Measurements from ENCODE around the gene NECAB2. TPM values are rescaled to one million over a fixed set of nuclear protein-coding genes. Genes with fewer than 3 reads are reported as not detected.

Gene NECAB2
- total and polyA plus RNA-seq, 2 of the 8 experiments (the other 6 are each of a cell fraction or from before 2014, with no cell fraction given): 3.6 to 4.2 TPM

DNA sequence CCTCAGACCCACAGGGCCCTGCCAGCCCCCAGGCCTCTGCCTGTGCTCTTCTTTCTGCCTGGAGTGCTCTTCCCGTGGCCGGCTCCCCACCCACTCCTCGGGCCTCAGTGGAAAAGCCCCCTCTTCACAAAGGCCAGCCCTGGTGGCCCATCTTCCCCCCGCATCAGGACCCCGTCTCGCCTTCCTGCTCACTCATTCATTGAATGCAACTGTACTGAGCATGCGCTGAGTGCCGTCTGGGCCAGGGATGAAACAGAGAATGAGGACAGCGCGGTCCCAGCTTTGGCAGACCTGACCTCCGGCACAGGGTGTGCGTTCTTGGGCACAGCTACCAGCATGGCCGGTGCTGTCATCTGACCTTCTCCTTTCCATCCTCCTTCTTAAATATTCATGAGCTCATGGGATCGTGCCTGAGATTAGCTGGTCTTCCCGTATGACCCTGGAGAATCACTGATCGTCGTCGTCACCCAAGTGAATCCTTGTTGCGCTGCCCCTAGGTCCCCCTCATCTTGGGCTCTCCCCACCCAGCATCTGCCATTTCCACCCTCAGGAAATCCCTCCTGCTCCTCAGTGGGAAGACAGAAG is 31.4 kb upstream of the NECAB2 start:
- CTCF ChIA-PET (ENCODE audit: partially characterized antibody): interaction anchor here (0.6 to 5.0 kb wide), 6 partner anchors 10 to 802 kb away, joined by 3 to 35 read pairs (median 4); partner anchors contain the start of gene OSGIN1
- no peak for FAIRE-seq
- H2AK5ac ChIP-seq (ENCODE audit: low read depth, low read length): no peak overlapping the region

More for the DNA sequence above, 31.4 kb upstream of the NECAB2 start:
- Histone ChIP-seq H4K91ac (replicated peaks; ENCODE audit: insufficient read length, low read length) (no peak overlapping the region), H4K20me1 (replicated peaks in 1 of 2; ENCODE audit: control insufficient read depth in 1 of 2, insufficient read depth in 2 of 2, low read length in 2 of 2) (peaks cover 0 to 6% of the 10 kb centered on the region in 2 experiments), H3K4me3 (ENCODE audit: extremely low read depth in 1 of 4, insufficient read depth in 2 of 4, low read depth in 3 of 4, low read length in 4 of 4) (no peak overlapping the region), H2BK20ac (ENCODE audit: low read length) (no peak overlapping the region), H3K14ac (ENCODE audit: insufficient read length) (no peak overlapping the region), H3K79me1 (ENCODE audit: low read depth, low read length) (no peaks in the 10 kb centered on the region), H3K4me1 (replicated peaks in 1 of 4; ENCODE audit: control insufficient read depth in 3 of 4, insufficient read depth in 4 of 4, low read length in 3 of 4) (peaks cover 0 to 5% (median 3%) of the 10 kb centered on the region in 4 experiments; a peak in 3 of 7 replicates), H3K56ac (replicated peaks; ENCODE audit: insufficient read length, low read depth, low read length) (no peak overlapping the region), H3K18ac (ENCODE audit: extremely low read depth, low read length) (no peak overlapping the region), H3K79me2 (ENCODE audit: control insufficient read depth in 1 of 2, insufficient read depth in 2 of 2, low read length in 2 of 2) (no peaks in the 10 kb centered on the region), H3K4me2 (ENCODE audit: insufficient read depth in 1 of 2, low read depth in 2 of 2, low read length in 2 of 2) (no peak overlapping the region), H3K9ac (replicated peaks in 1 of 4; ENCODE audit: extremely low read depth in 1 of 4, low read depth in 3 of 4, low read length in 3 of 4) (no peak overlapping the region), H2BK120ac (replicated peaks; ENCODE audit: low read depth, low read length) (no peak overlapping the region), H3K27me3 (replicated peaks in 1 of 4; ENCODE audit: control insufficient read depth in 3 of 4, extremely low read depth in 1 of 4, insufficient read depth in 3 of 4, low read length in 3 of 4) (no peaks in the 10 kb centered on the region; a peak in 1 of 7 replicates), H3K23ac (ENCODE audit: insufficient read length) (no peak overlapping the region), H2BK5ac (ENCODE audit: low read depth, low read length) (no peak overlapping the region), H3K36me3 (ENCODE audit: control insufficient read depth in 2 of 4, insufficient read depth in 4 of 4, low read length in 3 of 4) (no peaks in the 10 kb centered on the region), H2BK12ac (ENCODE audit: low read depth, low read length) (no peak overlapping the region), H3K4ac (replicated peaks; ENCODE audit: insufficient read length, low read depth, low read length) (no peak overlapping the region), H3K27ac (ENCODE audit: low read depth, low read length) (no peak overlapping the region), H2AFZ (ENCODE audit: low read length) (no peak overlapping the region), H3K23me2 (ENCODE audit: low read depth, low read length) (no peaks in the 10 kb centered on the region), H2BK15ac (ENCODE audit: low read length) (no peak overlapping the region), H3K9me3 (ENCODE audit: insufficient read depth in 2 of 2, low read depth in 1 of 2, low read length in 1 of 2) (no peaks in the 10 kb centered on the region), H4K8ac (ENCODE audit: extremely low read depth, insufficient read depth, low read length) (no peak overlapping the region), H4K5ac (ENCODE audit: insufficient read length, low read depth, low read length) (no peak overlapping the region)
- DNase-seq (ENCODE audit: low read depth in 1 of 2, low spot score in 2 of 2): no peak
- TF ChIP-seq TCF12 (IDR thresholded peaks at IDR 0.05; ENCODE audit: low read depth, low read length) (no peak), SIRT6 (IDR thresholded peaks at IDR 0.05; ENCODE audit: low read length) (no peak), JUND (IDR thresholded peaks at IDR 0.05; ENCODE audit: low read length) (no peak), TEAD4 (IDR thresholded peaks at IDR 0.05; ENCODE audit: low read depth, low read length) (no peak), EP300 (IDR thresholded peaks at IDR 0.05; ENCODE audit: borderline replicate concordance in 1 of 2, low read depth in 2 of 2, low read length in 2 of 2) (no peak), SP1 (IDR thresholded peaks at IDR 0.05; ENCODE audit: low read depth, low read length) (no peak)
- TF ChIP-seq, protein P1, sequence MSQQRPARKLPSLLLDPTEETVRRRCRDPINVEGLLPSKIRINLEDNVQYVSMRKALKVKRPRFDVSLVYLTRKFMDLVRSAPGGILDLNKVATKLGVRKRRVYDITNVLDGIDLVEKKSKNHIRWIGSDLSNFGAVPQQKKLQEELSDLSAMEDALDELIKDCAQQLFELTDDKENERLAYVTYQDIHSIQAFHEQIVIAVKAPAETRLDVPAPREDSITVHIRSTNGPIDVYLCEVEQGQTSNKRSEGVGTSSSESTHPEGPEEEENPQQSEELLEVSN (IDR thresholded peaks at IDR 0.05): no peak
- POLR2A ChIA-PET (ENCODE audit: partially characterized antibody): interaction anchor here (1.1 to 3.4 kb wide), 2 partner anchors 9 to 76 kb away, joined by 3 to 19 read pairs; no protein-coding TSS in a partner anchor
- WGBS, 2 experiments (ENCODE audit: extremely low coverage in 1 of 2, insufficient coverage in 1 of 2, insufficient read length in 1 of 2, insufficient replicate concordance in 2 of 2, low coverage in 1 of 2, low lambda C conversion rate in 2 of 2, missing lambda C conversion rate in 1 of 2): 88% methylated on average over 17 of the region's 19 CpGs; no CpG with 5 or more reads in 1 of the 2 experiments
